Amniotic epithelial cell (primary cell): ENCODE results near the gene AUNIP.

Experiments
- DNase-seq: peaks from one replicate; pipeline ENCODE4 v3.0.0-alpha.2; 2010; ENCODE audit warnings: low read depth

Gene AUNIP

DNA sequence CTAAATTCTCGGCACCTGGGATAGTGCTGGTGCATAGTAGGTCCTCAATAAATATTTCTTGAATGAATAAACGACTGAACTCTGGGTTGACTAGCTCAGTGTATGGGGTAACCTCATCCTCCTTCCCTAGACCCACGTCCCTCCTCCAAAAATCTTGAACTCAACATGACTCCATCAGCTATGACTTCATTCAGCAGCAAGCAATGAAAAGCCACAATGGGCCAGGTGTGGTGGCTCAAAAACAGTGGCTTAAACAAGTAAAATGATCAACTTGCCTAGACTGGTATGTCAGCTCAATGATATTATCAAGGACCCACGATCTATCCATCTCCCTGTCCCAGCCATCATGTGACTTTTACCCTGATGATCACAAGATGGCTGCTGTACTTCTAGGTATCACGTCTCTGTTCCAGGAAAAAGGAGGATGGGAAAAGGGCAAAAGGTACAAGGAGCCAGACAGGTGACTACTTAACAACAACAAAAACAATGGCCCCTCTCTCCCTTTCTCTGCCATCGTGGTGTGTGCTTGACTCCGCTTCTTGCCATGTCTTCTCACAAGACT is 29.2 kb upstream of the AUNIP start:
- DNase-seq, result no peak

- no peak for DNase-seq
Measured at GRCh38 chr1:25885602-25886001, 26.3 kb upstream of the AUNIP start.

GRCh38 chr1:25881266-25881665 is 22.0 kb upstream of the AUNIP start:
- no peak for DNase-seq

DNA sequence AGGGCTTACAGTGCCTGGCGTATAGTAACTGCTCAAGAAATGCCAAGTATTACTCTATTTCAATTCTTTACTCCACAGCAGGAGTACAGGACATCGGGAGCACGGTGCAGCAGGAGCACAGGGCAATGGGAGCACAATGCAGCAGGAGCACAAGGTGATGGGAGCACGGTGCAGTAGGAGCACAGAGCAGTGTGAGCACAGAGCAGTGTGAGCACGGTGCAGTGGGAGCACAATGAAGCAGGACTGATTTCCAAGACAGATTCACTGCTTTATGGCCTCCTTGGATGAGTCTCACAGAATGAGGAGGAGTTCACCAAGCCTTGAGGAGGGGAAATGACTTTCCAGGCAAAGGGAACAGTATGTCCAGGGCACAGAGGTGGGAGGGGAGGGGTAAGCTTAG is 21.3 kb upstream of the AUNIP start:
- no peak for DNase-seq

GRCh38 chr1:25879675-25880074 is 20.4 kb upstream of the AUNIP start:
- DNase-seq, result peak; percentile 87

- DNase-seq, result no peak
Measured at GRCh38 chr1:25878690-25879089, 19.4 kb upstream of the AUNIP start.

GRCh38 chr1:25877155-25877554 is 17.9 kb upstream of the AUNIP start:
- DNase-seq, result no peak

DNA sequence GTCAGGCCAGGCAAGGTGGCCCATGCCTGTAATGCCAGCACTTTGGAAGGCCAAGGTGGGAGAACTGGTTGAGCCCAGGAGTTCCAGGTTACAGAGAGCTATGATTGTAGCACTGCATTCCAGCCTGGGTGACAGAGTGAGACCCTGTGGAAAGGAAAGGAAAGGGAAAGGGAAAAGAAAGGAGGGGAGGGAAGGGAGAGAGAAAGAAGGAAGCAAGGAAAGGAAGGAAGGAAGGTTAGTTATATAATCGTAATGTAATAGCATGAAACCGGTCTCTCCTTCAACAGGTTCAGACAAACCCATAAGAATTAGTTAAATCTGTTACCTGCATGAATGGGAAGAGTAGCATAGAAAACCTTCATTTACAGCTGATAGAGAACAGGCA is 17.4 kb upstream of the AUNIP start:
- no peak for DNase-seq

- no peak for DNase-seq
Measured at GRCh38 chr1:25875856-25876692, 16.8 kb upstream of the AUNIP start.

DNA sequence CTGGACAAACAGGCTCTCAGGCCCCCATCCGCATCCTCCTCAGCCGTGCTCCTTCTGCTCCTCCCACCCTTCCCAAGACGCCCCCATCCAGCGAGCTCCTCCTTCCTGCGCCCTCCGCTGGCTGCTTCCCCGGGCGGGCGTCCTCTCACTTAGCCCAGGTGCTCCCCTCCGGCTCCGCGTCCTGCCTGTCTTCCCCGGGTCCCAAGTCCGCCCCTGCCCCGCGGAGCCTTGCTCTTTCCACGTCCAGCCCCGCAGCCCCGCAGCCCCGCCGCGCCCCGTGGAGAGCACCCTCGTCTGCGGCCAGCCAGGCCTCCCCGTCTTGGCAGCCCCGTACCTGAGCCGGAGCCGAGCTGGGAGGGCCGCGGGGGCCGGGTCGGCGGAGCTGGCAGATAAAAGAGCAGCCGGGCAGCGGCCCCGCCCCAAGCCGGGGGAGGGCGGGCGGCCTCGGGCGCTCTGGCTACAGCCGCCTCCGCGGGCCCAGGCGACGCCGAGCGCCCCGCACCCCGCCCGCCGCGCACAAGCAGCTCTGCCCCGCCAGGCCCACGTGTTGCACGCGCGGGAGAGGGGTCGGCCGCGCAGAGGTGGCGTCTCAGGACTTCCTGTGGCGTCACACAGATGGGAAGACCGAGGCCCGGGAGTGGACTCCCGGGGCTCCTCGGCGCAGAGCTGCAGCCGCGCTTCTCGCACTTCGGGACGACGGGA is 16.0 kb upstream of the AUNIP start, which contains the start of gene PAQR7:
PAQR7 (minus strand) TSS at position 555 of the 702 bp plus-strand sequence. CDS start 11,869 bp downstream, outside the sequence.
- peak; percentile 60 for DNase-seq

DNA sequence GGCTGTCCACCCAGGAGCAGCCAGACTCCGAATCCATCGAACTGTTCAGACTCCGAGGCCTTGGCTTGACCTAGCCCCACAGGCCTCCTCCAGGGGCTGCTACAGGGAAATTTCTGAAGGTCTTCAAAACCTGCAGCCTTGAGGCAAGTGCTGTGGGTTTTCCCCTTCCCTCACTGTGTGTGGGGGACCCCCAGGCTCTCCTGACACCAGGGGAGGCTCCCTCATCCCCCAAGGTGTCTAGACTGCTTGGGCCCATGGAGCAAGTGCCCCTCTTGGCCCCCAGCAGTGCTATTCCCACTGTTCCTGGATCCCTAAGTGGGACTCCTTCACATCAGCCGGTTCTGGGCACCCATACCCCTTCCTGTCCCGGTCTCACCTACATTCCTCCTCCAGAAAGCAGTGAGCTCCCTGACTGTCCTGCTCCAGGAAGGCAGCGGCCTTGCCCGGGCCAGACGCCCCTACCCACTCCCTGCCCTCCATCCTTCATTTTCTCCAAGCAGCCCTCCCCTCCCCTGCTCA is 15.4 kb upstream of the AUNIP start:
- no peak for DNase-seq

DNA sequence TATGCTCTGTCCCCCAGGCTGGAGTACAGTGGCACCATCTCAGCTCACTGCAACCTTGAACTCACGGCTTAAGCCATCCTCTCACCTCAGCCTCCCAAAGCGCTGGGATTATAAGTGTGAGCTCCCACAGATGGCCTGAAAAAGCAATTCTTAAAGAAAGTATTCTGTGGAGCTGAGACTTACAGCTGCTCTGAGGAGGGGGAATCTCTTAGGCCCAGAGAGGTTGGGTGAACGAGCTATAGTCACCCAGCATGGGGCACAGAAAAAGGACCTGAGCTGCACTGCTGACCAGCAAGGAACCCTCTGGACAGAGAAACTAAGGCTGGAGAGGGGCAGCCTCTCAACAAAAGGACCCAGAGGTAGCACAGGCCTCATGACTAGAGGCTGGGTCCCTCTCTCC is 15.0 kb upstream of the AUNIP start:
- DNase-seq, result no peak

DNA sequence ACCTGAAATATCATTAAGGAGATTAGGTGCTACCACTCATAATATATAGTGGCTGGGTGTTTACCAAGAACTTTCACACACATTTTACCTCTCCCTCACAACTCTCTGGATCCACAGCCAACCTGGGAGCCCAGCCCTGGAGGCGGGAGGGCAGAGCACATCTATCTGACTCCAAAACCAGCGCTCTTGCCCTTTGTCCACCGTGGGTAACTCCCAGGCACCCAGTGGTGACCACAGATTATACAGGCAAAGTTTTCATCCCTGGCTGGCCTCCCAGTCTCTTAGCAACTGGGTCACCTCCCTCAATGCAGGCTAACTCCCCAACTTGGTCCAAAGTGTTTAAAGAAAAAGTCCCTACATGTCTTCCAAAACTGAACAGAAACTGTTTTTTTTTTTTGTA is 13.9 kb upstream of the AUNIP start:
- DNase-seq, result no peak

GRCh38 chr1:25872713-25873112 is 13.5 kb upstream of the AUNIP start:
- no peak for DNase-seq

DNA sequence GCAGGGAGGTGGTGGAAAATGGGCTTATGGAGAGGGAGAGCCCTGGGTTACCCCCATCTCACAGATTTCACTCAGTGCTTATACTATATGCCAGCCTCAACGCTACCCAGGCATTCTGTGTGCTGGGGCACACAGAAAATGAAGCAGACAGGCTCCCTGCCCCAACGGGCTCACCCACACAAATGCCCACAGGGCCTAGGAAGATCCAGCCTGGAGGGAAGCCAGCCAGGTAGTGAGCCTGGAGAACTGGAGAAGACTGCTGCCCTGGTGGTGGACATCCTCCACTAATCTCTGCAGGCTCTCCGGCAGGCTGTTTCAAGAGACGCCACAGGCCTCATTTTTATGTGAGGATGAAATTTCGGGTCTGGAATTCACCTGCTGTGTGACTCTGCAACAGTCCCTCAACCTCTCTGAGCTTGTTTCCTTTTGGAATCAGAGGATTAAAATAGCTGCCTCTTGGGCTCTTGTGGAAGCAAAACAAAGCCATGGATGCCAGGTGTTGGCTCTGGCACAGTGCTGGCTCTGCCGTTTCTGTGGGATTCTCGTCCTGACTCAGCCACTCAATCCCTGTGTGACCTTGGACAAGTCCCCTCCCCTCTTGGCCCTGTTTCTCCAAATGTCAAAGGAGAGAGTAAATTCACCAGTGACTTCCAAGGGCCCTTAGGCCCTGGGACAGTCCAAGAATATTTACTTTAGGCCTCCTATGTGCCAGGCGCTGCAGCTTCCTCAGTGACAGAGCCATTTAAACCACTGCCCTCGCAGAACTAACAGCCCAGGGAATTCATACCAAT is 12.6 kb upstream of the AUNIP start:
- no peak for DNase-seq

DNA sequence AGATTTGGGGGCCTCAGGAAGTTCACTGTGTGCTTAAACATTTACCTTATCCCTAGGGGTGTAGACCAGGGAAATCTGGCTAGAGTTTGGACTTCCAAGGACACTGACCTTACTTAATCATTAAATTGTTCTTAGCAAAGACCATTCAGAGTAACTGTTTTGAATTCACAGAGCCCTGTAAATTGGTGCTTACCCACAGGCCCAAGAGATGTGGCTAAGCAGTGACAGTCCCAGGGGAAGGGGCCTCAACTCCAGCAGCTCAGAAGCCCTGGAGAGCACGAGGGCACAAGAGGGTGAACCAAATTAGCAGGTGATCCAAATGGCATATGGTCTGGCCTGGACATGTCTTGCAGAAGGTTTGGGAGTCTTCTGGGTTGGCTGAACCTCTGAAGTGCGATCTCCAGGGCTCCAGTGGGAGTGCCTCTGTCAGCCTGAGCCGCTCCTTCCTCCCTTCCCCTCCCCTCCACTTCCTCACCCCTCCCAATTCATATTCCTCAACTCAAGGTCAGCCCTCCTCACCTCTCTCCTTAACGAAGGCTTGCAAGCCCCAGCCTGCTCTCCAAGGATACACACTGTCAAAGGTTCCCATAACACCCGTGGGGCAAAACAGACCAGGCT is 11.9 kb upstream of the AUNIP start:
- no peak for DNase-seq

GRCh38 chr1:25870614-25871013 is 11.4 kb upstream of the AUNIP start:
- DNase-seq, result no peak

- DNase-seq, result no peak
Measured at GRCh38 chr1:25869909-25870606, 10.8 kb upstream of the AUNIP start.

GRCh38 chr1:25867210-25867991 is 8.1 kb upstream of the AUNIP start:
- DNase-seq, result no peak

DNA sequence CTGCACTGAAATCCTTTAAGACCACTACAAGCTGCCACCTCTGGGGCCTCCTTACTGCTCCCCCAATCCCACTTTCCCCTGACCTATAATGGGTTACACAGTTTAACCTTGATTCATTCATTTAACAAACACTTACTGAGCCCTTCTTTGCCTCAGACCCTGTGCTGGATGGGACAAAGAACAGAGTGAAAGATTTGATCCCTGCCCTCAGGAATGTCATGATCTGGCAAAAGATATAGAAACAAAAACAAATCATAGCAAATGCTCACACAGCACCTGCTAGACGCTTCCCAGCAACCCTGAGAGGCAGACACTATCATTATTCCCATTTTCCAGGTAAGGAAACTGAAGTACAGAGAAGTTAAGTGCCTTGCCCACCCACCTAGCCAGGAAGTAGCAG is 7.0 kb upstream of the AUNIP start:
- DNase-seq, result no peak
